NCI-H748 treated with DMSO at 0.1 percent for 48 hours (cell line): ENCODE data around the gene NCMAP.
"Not testable (repeated sequence)": the region's sequence is repeated elsewhere in the genome, so short reads cannot be mapped to it uniquely, and the experiment has no call there.

Experiments used
- DNase-seq: peaks from one replicate; lab custom pipeline; 2025; lab: John Stamatoyannopoulos, UW

Gene NCMAP

GRCh38 chr1:24555591-24556413 is at the start of gene NCMAP:
TSS of gene NCMAP (plus strand) at chr1:24556087. CDS start at chr1:24595431, 39,344 bp downstream.
- DNase-seq: no peak

GRCh38 chr1:24506691-24507381 is 49.1 kb upstream of the NCMAP start:
- DNase-seq: no peak

- DNase-seq: no peak
Measured at GRCh38 chr1:24507405-24507804, 48.5 kb upstream of the NCMAP start.

GRCh38 chr1:24508911-24509310 is 47.0 kb upstream of the NCMAP start:
- DNase-seq: no peak

GRCh38 chr1:24513706-24514105 is 42.2 kb upstream of the NCMAP start:
- no peak for DNase-seq

- no peak for DNase-seq
Measured at GRCh38 chr1:24514946-24515345, 40.9 kb upstream of the NCMAP start.

GRCh38 chr1:24515671-24516209 is 40.1 kb upstream of the NCMAP start:
- not testable (repeated sequence) for DNase-seq

GRCh38 chr1:24516506-24516905 is 39.4 kb upstream of the NCMAP start:
- no peak for DNase-seq

- DNase-seq: no peak
Measured at GRCh38 chr1:24517898-24518297, 38.0 kb upstream of the NCMAP start.

- not testable (repeated sequence) for DNase-seq
Measured at GRCh38 chr1:24520282-24520681, 35.6 kb upstream of the NCMAP start.

GRCh38 chr1:24525606-24526005 is 30.3 kb upstream of the NCMAP start:
- DNase-seq: no peak

GRCh38 chr1:24526045-24526444 is 29.8 kb upstream of the NCMAP start:
- DNase-seq: no peak

- DNase-seq: no peak
Measured at GRCh38 chr1:24526940-24527542, 28.8 kb upstream of the NCMAP start.

GRCh38 chr1:24528744-24529143 is 27.1 kb upstream of the NCMAP start:
- DNase-seq: peak; percentile 67

GRCh38 chr1:24529292-24529691 is 26.6 kb upstream of the NCMAP start:
- not testable (repeated sequence) for DNase-seq

- DNase-seq: no peak
Measured at GRCh38 chr1:24535021-24535424, 20.9 kb upstream of the NCMAP start.

GRCh38 chr1:24535778-24536177 is 20.1 kb upstream of the NCMAP start:
- no peak for DNase-seq

GRCh38 chr1:24536391-24536840 is 19.5 kb upstream of the NCMAP start:
- DNase-seq: no peak

GRCh38 chr1:24540051-24540905 is 15.6 kb upstream of the NCMAP start:
- DNase-seq: no peak

- no peak for DNase-seq
Measured at GRCh38 chr1:24540906-24541710, 14.8 kb upstream of the NCMAP start.
